Parathyroid adenoma (tissue), 2 donors: ENCODE data around the gene PTPN14.

ENCODE experiments used
- H2AFZ ChIP-seq: fragments of 300-600 bp; sonication (generic); one replicate; pipeline ENCODE4 v1.7.0; 2017; ENCODE audit warnings: antibody characterized with exemption, mild to moderate bottlenecking
- H3K27ac ChIP-seq: fragments of 300-600 bp; sonication (generic); one replicate; pipeline ENCODE4 v1.7.0; 2017
- H3K27me3 ChIP-seq: fragments of 300-600 bp; sonication (generic); one replicate; pipeline ENCODE4 v1.7.0; 2017; ENCODE audit warnings: low read length; ENCODE audit not compliant: control insufficient read depth, insufficient read depth
- H3K36me3 ChIP-seq: fragments of 300-600 bp; sonication (generic); one replicate; pipeline ENCODE4 v1.7.0; 2017; ENCODE audit warnings: low read length; ENCODE audit not compliant: control insufficient read depth, insufficient read depth
- H3K4me1 ChIP-seq: fragments of 300-600 bp; sonication (generic); one replicate; pipeline ENCODE4 v1.7.0; 2017; ENCODE audit warnings: control low read depth
- H3K4me2 ChIP-seq: fragments of 300-600 bp; sonication (generic); one replicate; pipeline ENCODE4 v1.7.0; 2017; ENCODE audit warnings: low read length
- H3K4me3 ChIP-seq: fragments of 300-600 bp; sonication (generic); one replicate; pipeline ENCODE4 v1.7.0; 2017; ENCODE audit warnings: low read depth, low read length
- H3K79me2 ChIP-seq: fragments of 300-600 bp; sonication (generic); one replicate; pipeline ENCODE4 v1.7.0; 2017; ENCODE audit warnings: control low read depth
- H3K9ac ChIP-seq: fragments of 300-600 bp; sonication (generic); one replicate; pipeline ENCODE4 v1.7.0; 2017; ENCODE audit warnings: mild to moderate bottlenecking
- H3K9me3 ChIP-seq: fragments of 300-600 bp; sonication (generic); one replicate; pipeline ENCODE4 v1.7.0; 2017; ENCODE audit warnings: low read length; ENCODE audit not compliant: control insufficient read depth
- CTCF ChIP-seq: fragments of 300-600 bp; sonication (generic); IDR thresholded peaks from one replicate; pipeline ENCODE4 v1.7.0; 2017; ENCODE audit warnings: antibody characterized with exemption, mild to moderate bottlenecking
- donor health status: primary hyperparathyroidism.

Gene PTPN14

DNA sequence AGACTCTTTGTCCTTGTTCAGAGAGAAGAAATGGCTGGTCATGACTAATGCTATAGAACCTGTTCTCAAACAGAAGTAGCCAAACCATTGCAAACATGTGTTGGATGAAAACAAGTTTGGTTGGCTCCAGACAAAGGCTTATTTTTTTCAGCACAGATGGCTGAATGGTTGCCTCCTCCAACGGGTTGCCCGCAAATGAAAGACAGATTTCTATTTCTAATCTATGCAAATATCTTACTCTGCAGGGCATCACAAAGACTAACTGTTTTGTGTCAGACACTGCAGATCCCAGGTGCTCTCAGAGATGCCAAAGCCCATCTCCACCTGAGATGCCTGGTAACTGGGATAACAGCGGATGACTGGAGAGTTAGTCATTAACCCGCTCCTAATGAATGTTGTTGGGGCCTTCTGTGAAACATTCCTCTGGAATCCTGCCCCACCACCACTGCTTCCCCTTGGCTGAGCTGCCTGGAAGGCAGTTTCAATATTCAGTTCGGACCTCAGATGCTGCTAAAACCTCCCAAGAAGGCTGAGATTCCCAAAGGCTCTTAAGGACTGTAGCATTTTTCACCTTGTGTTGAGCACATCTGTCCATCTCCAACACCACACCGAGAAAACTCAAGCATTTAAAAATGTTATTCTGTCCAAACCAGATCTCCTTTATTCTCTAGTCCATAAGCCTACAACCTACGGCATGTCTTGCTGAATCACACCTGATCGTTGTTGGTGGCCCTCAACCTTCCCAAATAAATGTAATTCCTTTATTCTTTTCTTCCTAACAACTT is 104.4 kb downstream of the PTPN14 start:
- Histone ChIP-seq H3K4me2 (no peak overlapping the region), H3K9ac (no peak overlapping the region), H3K4me1 (no peaks in the 10 kb centered on the region), H3K4me3 (no peak overlapping the region), H3K79me2 (no peaks in the 10 kb centered on the region), H3K9me3 (no peaks in the 10 kb centered on the region), H2AFZ (no peak overlapping the region), H3K27me3 (no peaks in the 10 kb centered on the region), H3K27ac (no peak overlapping the region), H3K36me3 (no peaks in the 10 kb centered on the region)
- TF ChIP-seq CTCF, result no peak

DNA sequence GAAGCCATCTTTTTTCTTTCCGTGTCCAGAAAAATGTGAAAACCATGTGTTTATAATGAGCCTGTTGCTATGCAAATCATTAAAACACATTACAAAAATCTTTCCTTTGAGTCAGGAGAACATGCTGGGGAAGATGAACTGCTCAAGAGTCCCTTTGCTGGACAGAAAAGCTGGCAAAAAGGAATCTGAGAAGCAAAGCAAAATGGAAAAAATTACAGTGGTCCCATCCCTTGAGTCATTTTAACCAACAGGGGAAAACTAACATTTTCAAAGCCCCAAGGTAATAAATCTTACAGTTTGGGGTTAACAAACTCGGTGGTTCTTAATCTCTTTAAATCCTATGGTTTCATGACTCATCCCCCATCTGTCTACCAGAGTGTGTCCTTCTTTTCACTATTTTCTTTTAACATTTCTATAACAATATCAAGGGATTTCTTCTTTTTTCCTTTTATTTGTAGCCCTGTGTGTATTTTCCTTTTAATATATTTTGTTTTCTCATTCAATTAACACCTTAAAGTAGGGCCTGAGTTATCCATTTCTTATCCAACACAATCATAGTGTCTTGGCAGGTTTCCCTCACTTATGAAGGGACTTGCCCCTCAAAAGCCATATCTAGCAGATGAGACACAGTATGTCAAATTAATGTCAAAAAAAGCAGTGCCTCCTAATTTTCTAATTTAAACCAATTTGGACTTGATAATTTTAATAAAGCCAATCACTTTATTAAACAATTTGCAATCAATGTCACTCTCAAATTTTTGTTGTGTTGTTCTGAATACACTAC is 105.4 kb downstream of the PTPN14 start:
- Histone ChIP-seq H3K4me2 (no peak overlapping the region), H3K79me2 (no peaks in the 10 kb centered on the region), H3K36me3 (no peaks in the 10 kb centered on the region), H2AFZ (no peak overlapping the region), H3K27me3 (no peaks in the 10 kb centered on the region), H3K9me3 (no peaks in the 10 kb centered on the region), H3K9ac (no peak overlapping the region), H3K4me1 (no peaks in the 10 kb centered on the region), H3K27ac (no peak overlapping the region), H3K4me3 (no peak overlapping the region)
- no peak for TF ChIP-seq CTCF

GRCh38 chr1:214445199-214445598 is 106.2 kb downstream of the PTPN14 start:
- no peaks in the 10 kb centered on the region for H3K79me2 ChIP-seq
- H3K27me3 ChIP-seq, result no peaks in the 10 kb centered on the region
- no peak for TF ChIP-seq CTCF
- no peaks in the 10 kb centered on the region for H3K36me3 ChIP-seq
- no peak overlapping the region for H3K4me3 ChIP-seq
- no peak overlapping the region for H3K4me2 ChIP-seq
- H3K9me3 ChIP-seq, result no peaks in the 10 kb centered on the region
- H3K4me1 ChIP-seq, result peaks cover 1% of the 10 kb centered on the region
- H2AFZ ChIP-seq, result no peak overlapping the region
- H3K9ac ChIP-seq, result no peak overlapping the region
- H3K27ac ChIP-seq, result no peak overlapping the region

DNA sequence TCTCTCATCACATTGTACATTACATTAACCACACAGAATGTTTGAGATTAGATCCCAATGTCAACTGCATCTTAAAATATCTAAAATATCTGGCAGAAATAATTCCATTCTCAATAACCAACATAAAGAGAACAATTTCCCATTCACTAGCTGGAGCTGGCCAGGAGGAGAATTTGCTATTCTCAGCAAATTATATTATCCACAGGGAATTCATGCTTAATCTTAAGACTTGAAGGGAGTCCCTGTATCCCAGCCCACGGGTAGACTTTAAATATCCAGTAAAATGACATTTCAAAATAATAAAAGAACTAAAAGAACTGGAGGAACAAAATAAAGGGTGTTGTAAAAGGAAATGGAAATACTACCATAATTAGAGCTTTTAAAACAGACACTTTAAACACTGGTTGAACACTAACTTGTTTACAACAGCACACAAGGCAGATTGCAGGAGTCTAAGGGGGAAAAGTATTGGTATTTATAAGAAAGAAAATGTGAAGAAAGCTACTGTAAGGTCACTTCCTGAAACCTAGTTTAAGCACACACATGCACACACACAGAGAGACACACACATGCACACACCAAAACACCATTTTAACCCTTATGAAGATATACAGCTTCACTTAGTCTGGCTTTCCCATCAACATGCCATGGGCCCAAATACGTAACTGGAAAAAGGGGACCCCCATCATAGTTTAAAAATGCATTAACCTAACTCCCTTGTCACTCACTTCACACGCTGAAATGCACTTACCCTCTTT is 107.0 kb downstream of the PTPN14 start:
- H2AFZ ChIP-seq, result no peak overlapping the region
- no peaks in the 10 kb centered on the region for H3K27me3 ChIP-seq
- no peaks in the 10 kb centered on the region for H3K9me3 ChIP-seq
- H3K4me3 ChIP-seq, result no peak overlapping the region
- TF ChIP-seq CTCF, result no peak
- H3K4me2 ChIP-seq, result no peak overlapping the region
- H3K9ac ChIP-seq, result no peak overlapping the region
- no peak overlapping the region for H3K27ac ChIP-seq
- no peaks in the 10 kb centered on the region for H3K36me3 ChIP-seq
- H3K4me1 ChIP-seq, result peaks cover 7% of the 10 kb centered on the region
- no peaks in the 10 kb centered on the region for H3K79me2 ChIP-seq
